NB4 (cell line): ENCODE data around the gene KLK10.

Source experiments
- MYC ChIP-seq: IDR thresholded peaks from 2 replicates; pipeline ENCODE4 v1.6.1; 2011; ENCODE audit warnings: low read depth, low read length
- POLR2A ChIP-seq: IDR thresholded peaks from 2 replicates; pipeline ENCODE4 v1.6.1; 2011; ENCODE audit warnings: mild to moderate bottlenecking; ENCODE audit not compliant: insufficient read length; ENCODE audit errors: extremely low read depth
- TF ChIP-seq, protein P1 (sequence below): IDR thresholded peaks from one replicate; pipeline ENCODE4 v1.5.1; 2012; ENCODE audit warnings: low read depth, low read length

DNA sequence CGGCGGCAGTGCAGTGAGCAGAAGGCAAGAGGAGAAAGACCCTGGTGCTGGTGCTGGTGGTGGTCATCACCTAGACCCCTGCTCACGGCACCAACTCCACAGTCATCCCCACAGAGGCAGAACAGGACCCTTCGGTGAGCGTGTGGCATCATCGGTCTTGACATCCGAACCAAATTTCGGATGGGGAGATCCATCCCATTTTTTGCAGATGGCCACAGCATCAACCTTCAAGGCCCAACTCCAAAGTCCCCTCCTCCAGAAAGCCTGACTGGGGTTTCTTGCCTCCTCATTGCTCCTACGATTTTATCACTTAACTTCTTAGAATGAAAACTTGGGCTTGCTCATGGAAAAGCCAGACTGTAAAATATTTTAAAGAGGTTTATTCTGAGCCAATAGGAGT is 24.0 kb upstream of the KLK10 start:
- TF ChIP-seq, protein P1, sequence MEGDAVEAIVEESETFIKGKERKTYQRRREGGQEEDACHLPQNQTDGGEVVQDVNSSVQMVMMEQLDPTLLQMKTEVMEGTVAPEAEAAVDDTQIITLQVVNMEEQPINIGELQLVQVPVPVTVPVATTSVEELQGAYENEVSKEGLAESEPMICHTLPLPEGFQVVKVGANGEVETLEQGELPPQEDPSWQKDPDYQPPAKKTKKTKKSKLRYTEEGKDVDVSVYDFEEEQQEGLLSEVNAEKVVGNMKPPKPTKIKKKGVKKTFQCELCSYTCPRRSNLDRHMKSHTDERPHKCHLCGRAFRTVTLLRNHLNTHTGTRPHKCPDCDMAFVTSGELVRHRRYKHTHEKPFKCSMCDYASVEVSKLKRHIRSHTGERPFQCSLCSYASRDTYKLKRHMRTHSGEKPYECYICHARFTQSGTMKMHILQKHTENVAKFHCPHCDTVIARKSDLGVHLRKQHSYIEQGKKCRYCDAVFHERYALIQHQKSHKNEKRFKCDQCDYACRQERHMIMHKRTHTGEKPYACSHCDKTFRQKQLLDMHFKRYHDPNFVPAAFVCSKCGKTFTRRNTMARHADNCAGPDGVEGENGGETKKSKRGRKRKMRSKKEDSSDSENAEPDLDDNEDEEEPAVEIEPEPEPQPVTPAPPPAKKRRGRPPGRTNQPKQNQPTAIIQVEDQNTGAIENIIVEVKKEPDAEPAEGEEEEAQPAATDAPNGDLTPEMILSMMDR, result no peak
- no peak for TF ChIP-seq POLR2A
- TF ChIP-seq MYC, result no peak
